GM23248 (cell line): ENCODE data around the gene MAP3K13. TPM values are rescaled to one million over a fixed set of nuclear protein-coding genes. Genes with fewer than 3 reads are reported as not detected.

Experiments used
- DNase-seq: peaks from one replicate; pipeline ENCODE4 v3.0.0-alpha.2; 2015
- H2AFZ ChIP-seq: fragments of 200-600 bp; sonication (generic); 2 replicates; pipeline ENCODE4 v1.6.1; 2016; ENCODE audit warnings: antibody characterized with exemption
- H3F3A ChIP-seq: fragments of 200-600 bp; sonication (generic); 2 replicates; pipeline ENCODE4 v1.6.1; 2016; ENCODE audit warnings: mild to moderate bottlenecking, antibody characterized with exemption, mixed run types; ENCODE audit not compliant: insufficient read depth
- H3K27ac ChIP-seq: fragments of 200-600 bp; sonication (generic); 2 replicates; pipeline ENCODE4 v1.5.1; 2016; ENCODE audit warnings: mild to moderate bottlenecking
- H3K27me3 ChIP-seq: fragments of 200-600 bp; sonication (generic); replicated peaks from 2 replicates; pipeline ENCODE4 v1.6.1; 2016; ENCODE audit warnings: mild to moderate bottlenecking; ENCODE audit not compliant: insufficient read depth
- H3K36me3 ChIP-seq: fragments of 200-600 bp; sonication (generic); 2 replicates; pipeline ENCODE4 v1.6.1; 2016; ENCODE audit warnings: low read depth, mild to moderate bottlenecking
- H3K4me1 ChIP-seq: fragments of 200-600 bp; sonication (generic); 2 replicates; pipeline ENCODE4 v1.6.1; 2016; ENCODE audit warnings: mild to moderate bottlenecking; ENCODE audit not compliant: insufficient read depth
- H3K4me2 ChIP-seq: fragments of 200-600 bp; sonication (generic); one replicate; pipeline ENCODE4 v1.6.1; 2016; ENCODE audit warnings: mild to moderate bottlenecking; ENCODE audit not compliant: unreplicated experiment
- H3K4me3 ChIP-seq: fragments of 200-600 bp; sonication (generic); 2 replicates; pipeline ENCODE4 v1.5.1; 2016; ENCODE audit warnings: mild to moderate bottlenecking
- H3K79me2 ChIP-seq: fragments of 200-600 bp; sonication (generic); 2 replicates; pipeline ENCODE4 v1.6.1; 2016; ENCODE audit warnings: mild to moderate bottlenecking; ENCODE audit not compliant: insufficient read depth
- H3K9ac ChIP-seq: fragments of 200-600 bp; sonication (generic); 2 replicates; pipeline ENCODE4 v1.6.1; 2016; ENCODE audit warnings: mild to moderate bottlenecking
- H3K9me2 ChIP-seq: fragments of 200-600 bp; sonication (generic); 2 replicates; pipeline ENCODE4 v1.6.1; 2016; ENCODE audit warnings: mixed run types, mild to moderate bottlenecking, moderate library complexity; ENCODE audit not compliant: insufficient read depth
- H3K9me3 ChIP-seq: fragments of 200-600 bp; sonication (generic); one replicate; pipeline ENCODE4 v1.6.1; 2017; ENCODE audit warnings: low read depth
- H4K20me1 ChIP-seq: fragments of 200-600 bp; sonication (generic); 2 replicates; pipeline ENCODE4 v1.6.0; 2016; ENCODE audit not compliant: insufficient read depth
- EZH2 ChIP-seq: fragments of 200-600 bp; sonication (generic); IDR thresholded peaks from 2 replicates; pipeline ENCODE4 v1.6.1; 2018; ENCODE audit warnings: antibody characterized with exemption, mild to moderate bottlenecking; ENCODE audit not compliant: insufficient read depth, poor library complexity, severe bottlenecking
- EZH2phosphoT487 ChIP-seq: fragments of 200-600 bp; sonication (generic); IDR thresholded peaks from 2 replicates; pipeline ENCODE4 v1.6.1; 2018; ENCODE audit warnings: antibody characterized with exemption, moderate library complexity, mild to moderate bottlenecking, low read depth; ENCODE audit not compliant: insufficient read depth
- WGBS, 2 experiments: methylation state at CpG; one replicate each; pipeline ENCODE4 v1.1.6; 2015 to 2017; ENCODE audit warnings: low lambda C conversion rate in 2 of 2, low coverage in 1 of 2; ENCODE audit errors: missing lambda C conversion rate in 2 of 2; 5-methylcytosine and 5-hydroxymethylcytosine counted together
- in situ Hi-C: fragments of 300-500 bp; cut with MboI; formaldehyde crosslinking; loops from 2 replicates; pipeline ENCODE4 v1.15.0; 2020
- polyA plus RNA-seq: library from polyadenylated mRNA; unstranded; fragments of >200 nt; fragmentation: Nextera tagmentation; extraction: Ambion mirVana; gene quantifications from 2 replicates; pipeline ENCODE4 v1.2.1, GENCODE V29; 2016
- total RNA-seq: library from RNA; depleted of rRNA; stranded (reverse); fragments of >200 nt; shearing (Covaris generic); gene quantifications from 2 replicates; pipeline ENCODE4 v1.2.3, GENCODE V29; 2014

The MAP3K13 gene
- total and polyA plus RNA-seq, 2 experiments from 2014 or later: 14.8 to 52.5 TPM

GRCh38 chr3:185479373-185479945, 116.5 kb downstream of the MAP3K13 start:
- H3F3A ChIP-seq: no peaks in the 10 kb centered on the region
- H3K4me2 ChIP-seq: no peak overlapping the region
- H3K79me2 ChIP-seq: no peaks in the 10 kb centered on the region
- H3K4me3 ChIP-seq: no peak overlapping the region
- H3K9me3 ChIP-seq: no peaks in the 10 kb centered on the region
- no peak overlapping the region for H3K9ac ChIP-seq
- H3K27ac ChIP-seq: no peak overlapping the region
- no peaks in the 10 kb centered on the region for H3K9me2 ChIP-seq
- no peak for TF ChIP-seq EZH2phosphoT487
- TF ChIP-seq EZH2: no peak
- no peaks in the 10 kb centered on the region for H3K27me3 ChIP-seq
- in situ Hi-C loops: no loop called here
- H3K36me3 ChIP-seq: no peaks in the 10 kb centered on the region; the same call in 1 of the 2 replicates
- H3K4me1 ChIP-seq: no peaks in the 10 kb centered on the region
- H2AFZ ChIP-seq: no peak overlapping the region
- no peak for DNase-seq
- WGBS, 2 experiments: 84 to 86% methylated on average over 2 of the region's 2 CpGs
- no peaks in the 10 kb centered on the region for H4K20me1 ChIP-seq

GRCh38 chr3:185484296-185484695, 121.4 kb downstream of the MAP3K13 start:
- no peak for TF ChIP-seq EZH2
- in situ Hi-C loops: no loop called here
- H3F3A ChIP-seq: no peaks in the 10 kb centered on the region; the same call in 1 of the 2 replicates
- no peaks in the 10 kb centered on the region for H3K9me3 ChIP-seq
- H3K27ac ChIP-seq: no peak overlapping the region
- no peaks in the 10 kb centered on the region for H3K27me3 ChIP-seq
- H3K4me3 ChIP-seq: no peak overlapping the region
- no peaks in the 10 kb centered on the region; the same call in 1 of the 2 replicates for H3K36me3 ChIP-seq
- H4K20me1 ChIP-seq: no peaks in the 10 kb centered on the region
- H3K9me2 ChIP-seq: no peaks in the 10 kb centered on the region
- H2AFZ ChIP-seq: no peak overlapping the region
- H3K79me2 ChIP-seq: no peaks in the 10 kb centered on the region
- no peak overlapping the region for H3K9ac ChIP-seq
- WGBS, 2 experiments: 95% methylated on average over 3 of the region's 3 CpGs
- no peak for DNase-seq
- no peak overlapping the region for H3K4me2 ChIP-seq
- no peaks in the 10 kb centered on the region for H3K4me1 ChIP-seq

GRCh38 chr3:185486394-185486793, 123.5 kb downstream of the MAP3K13 start:
- TF ChIP-seq EZH2phosphoT487 (no peak), EZH2 (no peak)
- no peak for DNase-seq
- H4K20me1 ChIP-seq: no peaks in the 10 kb centered on the region
- no peaks in the 10 kb centered on the region for H3K9me2 ChIP-seq
- H3K36me3 ChIP-seq: peaks cover 7% of the 10 kb centered on the region; the same call in 1 of the 2 replicates
- H2AFZ ChIP-seq: no peak overlapping the region
- no peaks in the 10 kb centered on the region; the same call in 1 of the 2 replicates for H3F3A ChIP-seq
- H3K4me3 ChIP-seq: no peak overlapping the region
- no peaks in the 10 kb centered on the region for H3K27me3 ChIP-seq
- no peak overlapping the region for H3K9ac ChIP-seq
- 72 to 76% methylated on average over 5 of the region's 5 CpGs for WGBS, 2 experiments
- in situ Hi-C loops: no loop called here
- no peak overlapping the region for H3K27ac ChIP-seq
- H3K79me2 ChIP-seq: no peaks in the 10 kb centered on the region
- no peaks in the 10 kb centered on the region for H3K4me1 ChIP-seq
- H3K4me2 ChIP-seq: no peak overlapping the region
- no peaks in the 10 kb centered on the region for H3K9me3 ChIP-seq

- Histone ChIP-seq H3K27ac (no peak overlapping the region), H3K9me3 (no peaks in the 10 kb centered on the region), H3F3A (no peaks in the 10 kb centered on the region; the same call in 1 of the 2 replicates), H3K4me3 (no peak overlapping the region), H3K9ac (no peak overlapping the region), H3K9me2 (no peaks in the 10 kb centered on the region), H3K79me2 (no peaks in the 10 kb centered on the region), H3K36me3 (peaks cover 11% of the 10 kb centered on the region; the same call in 1 of the 2 replicates), H2AFZ (no peak overlapping the region), H3K4me2 (no peak overlapping the region), H3K4me1 (no peaks in the 10 kb centered on the region), H3K27me3 (no peaks in the 10 kb centered on the region), H4K20me1 (no peaks in the 10 kb centered on the region)
- no peak for DNase-seq
- TF ChIP-seq EZH2phosphoT487 (no peak), EZH2 (no peak)
- in situ Hi-C loops: no loop called here
- 76 to 78% methylated on average over 5 of the region's 5 CpGs for WGBS, 2 experiments
Measured at GRCh38 chr3:185488465-185488864, 125.5 kb downstream of the MAP3K13 start.

- Histone ChIP-seq H3F3A (no peaks in the 10 kb centered on the region; the same call in 1 of the 2 replicates), H4K20me1 (no peaks in the 10 kb centered on the region), H2AFZ (no peak overlapping the region), H3K36me3 (peaks cover 14% of the 10 kb centered on the region; the same call in 1 of the 2 replicates), H3K9me3 (no peaks in the 10 kb centered on the region), H3K4me3 (no peak overlapping the region), H3K27ac (no peak overlapping the region), H3K9ac (no peak overlapping the region), H3K4me2 (no peak overlapping the region), H3K27me3 (no peaks in the 10 kb centered on the region), H3K79me2 (no peaks in the 10 kb centered on the region), H3K4me1 (no peaks in the 10 kb centered on the region), H3K9me2 (no peaks in the 10 kb centered on the region)
- no peak for TF ChIP-seq EZH2phosphoT487
- TF ChIP-seq EZH2: no peak
- no peak for DNase-seq
- 73 to 88% methylated on average over 3 of the region's 3 CpGs for WGBS, 2 experiments
- in situ Hi-C loops: no loop called here
Measured at GRCh38 chr3:185489462-185489861, 126.5 kb downstream of the MAP3K13 start.
